GM21529 (cell line): ENCODE measurements around the gene HORMAD2.
"Not testable (repeated sequence)": the region's sequence is repeated elsewhere in the genome, so short reads cannot be mapped to it uniquely, and the experiment has no call there.

ENCODE experiments used
- ATAC-seq: cut with Tn5 transposase; IDR thresholded peaks from one replicate; pipeline ENCODE4 v1.9.1; 2021; ENCODE audit not compliant: unreplicated experiment

The HORMAD2 gene

GRCh38 chr22:30205281-30206115, 125.2 kb downstream of the HORMAD2 start:
- no peak for ATAC-seq

GRCh38 chr22:30206944-30207343, 126.7 kb downstream of the HORMAD2 start:
- ATAC-seq: no peak

- no peak for ATAC-seq
These were observed 128.7 kb downstream of the HORMAD2 start for GRCh38 chr22:30208631-30209603.

GRCh38 chr22:30209642-30210041, 129.4 kb downstream of the HORMAD2 start:
- ATAC-seq: no peak

- ATAC-seq: no peak
These were observed 130.1 kb downstream of the HORMAD2 start for GRCh38 chr22:30210235-30210909.

GRCh38 chr22:30211124-30211820, 131.0 kb downstream of the HORMAD2 start:
- ATAC-seq: no peak

GRCh38 chr22:30212363-30212995, 132.2 kb downstream of the HORMAD2 start:
- no peak for ATAC-seq

GRCh38 chr22:30212996-30213441, 132.8 kb downstream of the HORMAD2 start:
- ATAC-seq: no peak

GRCh38 chr22:30214703-30215407, 134.6 kb downstream of the HORMAD2 start:
- ATAC-seq: no peak

- ATAC-seq: not testable (repeated sequence)
These were observed 136.0 kb downstream of the HORMAD2 start for GRCh38 chr22:30216272-30216671.

- no peak for ATAC-seq
These were observed 136.4 kb downstream of the HORMAD2 start for GRCh38 chr22:30216710-30217109.

GRCh38 chr22:30217698-30218560, 137.7 kb downstream of the HORMAD2 start:
- ATAC-seq: no peak

- ATAC-seq: no peak
These were observed 138.9 kb downstream of the HORMAD2 start for GRCh38 chr22:30219049-30219654.

GRCh38 chr22:30219668-30220278, 139.5 kb downstream of the HORMAD2 start:
- no peak for ATAC-seq

GRCh38 chr22:30220338-30221012, 140.2 kb downstream of the HORMAD2 start:
- ATAC-seq: no peak

GRCh38 chr22:30221121-30221992, 141.1 kb downstream of the HORMAD2 start:
- ATAC-seq: no peak
